ENCODE data around the gene PASK. TPM values are rescaled to one million over a fixed set of nuclear protein-coding genes. Genes with fewer than 3 reads are reported as not detected.

Gene PASK
- total and polyA plus RNA-seq, 2 donors (not counting 1 experiment from before 2014, with no cell fraction given) = 1.0 to 1.5 TPM

DNA sequence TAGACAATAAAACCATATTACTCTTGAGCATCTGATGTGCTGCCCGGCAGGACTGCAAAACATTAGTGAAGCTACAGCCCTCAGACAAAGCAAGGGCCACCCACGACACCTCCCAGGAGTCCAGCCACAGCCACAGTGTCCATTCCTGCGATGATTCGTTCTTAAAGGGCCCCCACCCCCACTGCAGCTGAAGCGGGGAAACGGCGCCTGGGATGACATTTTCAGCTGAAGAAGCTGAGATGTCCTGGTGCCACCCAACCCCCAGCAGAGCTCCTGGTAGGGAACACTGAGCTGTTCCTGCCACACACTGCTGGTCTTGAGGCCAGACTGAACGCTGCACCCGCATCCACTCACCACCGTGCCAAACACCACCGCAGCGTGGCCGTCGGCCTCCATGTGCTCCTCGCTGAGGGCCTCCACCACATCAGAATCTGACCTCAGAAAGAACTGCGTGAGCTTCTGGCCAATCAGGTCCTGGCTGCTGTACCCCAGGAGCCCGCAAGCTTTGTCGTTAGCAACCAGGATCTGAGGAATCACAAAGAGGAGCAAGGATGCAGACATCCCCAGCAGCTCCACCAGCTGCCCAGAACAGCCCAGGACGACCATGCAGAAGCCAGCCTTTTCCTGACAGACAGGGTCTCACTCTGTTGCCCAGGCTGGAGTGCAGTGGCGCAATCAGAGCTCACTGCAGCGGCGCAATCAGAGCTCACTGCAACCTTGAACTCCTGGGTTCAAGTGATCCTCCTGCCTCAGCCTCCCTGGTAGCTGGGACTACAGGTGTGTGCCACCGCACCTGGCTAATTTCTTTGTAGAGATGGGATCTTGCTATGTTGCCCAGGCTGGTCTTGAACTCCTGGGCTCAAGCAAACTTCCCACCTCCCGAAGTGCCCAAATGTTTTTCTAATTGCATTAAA, 9.5 kb downstream of the PASK start:
- Histone ChIP-seq H3K4me1 (ENCODE audit: control insufficient read depth, extremely low read depth, insufficient read depth, low read length) (no peaks in the 10 kb centered on the region), H4K20me1 (ENCODE audit: control insufficient read depth, extremely low read depth, insufficient read depth, low read length) (no peaks in the 10 kb centered on the region), H3K79me2 (ENCODE audit: control insufficient read depth, insufficient read depth, low read length) (no peaks in the 10 kb centered on the region), H3K27ac (ENCODE audit: insufficient read depth, low read length) (no peak overlapping the region), H3K9ac (ENCODE audit: insufficient read depth, low read length) (no peak overlapping the region), H3K36me3 (ENCODE audit: control insufficient read depth, insufficient read depth, low read length) (peaks cover 1% of the 10 kb centered on the region), H3K9me3 (ENCODE audit: control insufficient read depth, insufficient read depth, low read depth, low read length) (no peaks in the 10 kb centered on the region), H2AFZ (ENCODE audit: low read length) (no peak overlapping the region), H3K27me3 (ENCODE audit: control insufficient read depth, insufficient read depth, low read length) (no peaks in the 10 kb centered on the region), H3K4me2 (ENCODE audit: extremely low read depth, insufficient read depth, low read length) (no peak overlapping the region), H3K4me3 (replicated peaks in 1 of 4; ENCODE audit: control extremely low read depth in 1 of 4, insufficient read depth in 1 of 4, low read depth in 3 of 4, low read length in 4 of 4) (no peak overlapping the region)
- TF ChIP-seq EZH2 (IDR thresholded peaks at IDR 0.05; ENCODE audit: low read length, missing control alignments) (no peak), CTCF (conservative IDR thresholded peaks at IDR 0.05 in 1 of 2, IDR thresholded peaks at IDR 0.05 in 1 of 2; ENCODE audit: low read depth in 1 of 2, low read length in 2 of 2) (no peak)
- no peak for DNase-seq (ENCODE audit: low read depth in 2 of 2)

GRCh38 chr2:241138471-241138870, 10.8 kb downstream of the PASK start:
- H2AFZ ChIP-seq (ENCODE audit: low read length) = no peak overlapping the region
- no peaks in the 10 kb centered on the region for H3K9me3 ChIP-seq (ENCODE audit: control insufficient read depth, insufficient read depth, low read depth, low read length)
- peaks cover 1% of the 10 kb centered on the region for H3K36me3 ChIP-seq (ENCODE audit: control insufficient read depth, insufficient read depth, low read length)
- H3K4me2 ChIP-seq (ENCODE audit: extremely low read depth, insufficient read depth, low read length) = no peak overlapping the region
- no peak overlapping the region for H3K9ac ChIP-seq (ENCODE audit: insufficient read depth, low read length)
- DNase-seq (ENCODE audit: low read depth in 2 of 2) = no peak
- H3K27ac ChIP-seq (ENCODE audit: insufficient read depth, low read length) = no peak overlapping the region
- no peaks in the 10 kb centered on the region for H3K79me2 ChIP-seq (ENCODE audit: control insufficient read depth, insufficient read depth, low read length)
- H3K4me3 ChIP-seq (replicated peaks in 1 of 4; ENCODE audit: control extremely low read depth in 1 of 4, insufficient read depth in 1 of 4, low read depth in 3 of 4, low read length in 4 of 4) = no peak overlapping the region
- no peak for TF ChIP-seq EZH2 (IDR thresholded peaks at IDR 0.05; ENCODE audit: low read length, missing control alignments)
- no peak for TF ChIP-seq CTCF (conservative IDR thresholded peaks at IDR 0.05 in 1 of 2, IDR thresholded peaks at IDR 0.05 in 1 of 2; ENCODE audit: low read depth in 1 of 2, low read length in 2 of 2)
- H3K27me3 ChIP-seq (ENCODE audit: control insufficient read depth, insufficient read depth, low read length) = no peaks in the 10 kb centered on the region
- no peaks in the 10 kb centered on the region for H4K20me1 ChIP-seq (ENCODE audit: control insufficient read depth, extremely low read depth, insufficient read depth, low read length)
- no peaks in the 10 kb centered on the region for H3K4me1 ChIP-seq (ENCODE audit: control insufficient read depth, extremely low read depth, insufficient read depth, low read length)

- H3K27me3 ChIP-seq (ENCODE audit: control insufficient read depth, insufficient read depth, low read length) = no peaks in the 10 kb centered on the region
- no peaks in the 10 kb centered on the region for H3K4me1 ChIP-seq (ENCODE audit: control insufficient read depth, extremely low read depth, insufficient read depth, low read length)
- H3K4me2 ChIP-seq (ENCODE audit: extremely low read depth, insufficient read depth, low read length) = no peak overlapping the region
- no peak overlapping the region for H3K27ac ChIP-seq (ENCODE audit: insufficient read depth, low read length)
- H3K9me3 ChIP-seq (ENCODE audit: control insufficient read depth, insufficient read depth, low read depth, low read length) = no peaks in the 10 kb centered on the region
- no peaks in the 10 kb centered on the region for H3K79me2 ChIP-seq (ENCODE audit: control insufficient read depth, insufficient read depth, low read length)
- no peak overlapping the region for H3K9ac ChIP-seq (ENCODE audit: insufficient read depth, low read length)
- no peak overlapping the region for H3K4me3 ChIP-seq (replicated peaks in 1 of 4; ENCODE audit: control extremely low read depth in 1 of 4, insufficient read depth in 1 of 4, low read depth in 3 of 4, low read length in 4 of 4)
- no peak for DNase-seq (ENCODE audit: low read depth in 2 of 2)
- no peaks in the 10 kb centered on the region for H4K20me1 ChIP-seq (ENCODE audit: control insufficient read depth, extremely low read depth, insufficient read depth, low read length)
- no peak for TF ChIP-seq CTCF (conservative IDR thresholded peaks at IDR 0.05 in 1 of 2, IDR thresholded peaks at IDR 0.05 in 1 of 2; ENCODE audit: low read depth in 1 of 2, low read length in 2 of 2)
- TF ChIP-seq EZH2 (IDR thresholded peaks at IDR 0.05; ENCODE audit: low read length, missing control alignments) = no peak
- H3K36me3 ChIP-seq (ENCODE audit: control insufficient read depth, insufficient read depth, low read length) = peaks cover 1% of the 10 kb centered on the region
- H2AFZ ChIP-seq (ENCODE audit: low read length) = no peak overlapping the region
Observed at GRCh38 chr2:241137276-241138190, 11.7 kb downstream of the PASK start.
